ENCODE data around the gene RGS18. TPM values are rescaled to one million over a fixed set of nuclear protein-coding genes. Genes with fewer than 3 reads are reported as not detected.
A peak's percentile ranks its signal among the peaks of the same experiment; 100 is the strongest.

RGS18 gene
- total and polyA plus RNA-seq, 12 donors: 0.74 to 8.2 (median 1.7) TPM

DNA sequence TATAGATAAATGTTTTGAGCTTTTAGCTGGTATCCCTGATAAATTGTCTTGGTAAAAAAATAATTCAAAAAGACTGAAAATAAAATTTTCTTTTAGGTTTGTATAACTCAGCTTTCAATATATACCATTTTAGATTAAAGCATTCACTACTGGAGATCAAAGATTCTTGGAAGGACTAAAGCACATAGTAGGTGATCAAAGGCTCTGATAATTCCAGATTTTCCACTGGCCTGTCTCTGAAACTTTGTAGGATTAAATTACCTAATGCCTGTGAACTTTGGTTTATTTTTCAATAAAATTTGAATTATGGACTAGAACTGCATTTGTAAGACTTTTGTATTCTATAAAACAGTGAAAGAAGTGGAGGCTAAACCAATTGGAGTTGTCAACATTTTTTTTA is 1.2 kb upstream of the RGS18 start:
- Histone ChIP-seq H3K4me1 (replicated peaks in 1 of 2) (no peaks in the 10 kb centered on the region), H3K27me3 (no peaks in the 10 kb centered on the region), H3K27ac (no peak overlapping the region), H3K4me3 (no peak overlapping the region), H3K36me3 (replicated peaks in 1 of 2) (no peaks in the 10 kb centered on the region), H3K9me3 (replicated peaks in 1 of 3) (no peaks in the 10 kb centered on the region)
- TF ChIP-seq POLR2A (IDR thresholded peaks at IDR 0.05): no peak
- TF ChIP-seq, protein P1, sequence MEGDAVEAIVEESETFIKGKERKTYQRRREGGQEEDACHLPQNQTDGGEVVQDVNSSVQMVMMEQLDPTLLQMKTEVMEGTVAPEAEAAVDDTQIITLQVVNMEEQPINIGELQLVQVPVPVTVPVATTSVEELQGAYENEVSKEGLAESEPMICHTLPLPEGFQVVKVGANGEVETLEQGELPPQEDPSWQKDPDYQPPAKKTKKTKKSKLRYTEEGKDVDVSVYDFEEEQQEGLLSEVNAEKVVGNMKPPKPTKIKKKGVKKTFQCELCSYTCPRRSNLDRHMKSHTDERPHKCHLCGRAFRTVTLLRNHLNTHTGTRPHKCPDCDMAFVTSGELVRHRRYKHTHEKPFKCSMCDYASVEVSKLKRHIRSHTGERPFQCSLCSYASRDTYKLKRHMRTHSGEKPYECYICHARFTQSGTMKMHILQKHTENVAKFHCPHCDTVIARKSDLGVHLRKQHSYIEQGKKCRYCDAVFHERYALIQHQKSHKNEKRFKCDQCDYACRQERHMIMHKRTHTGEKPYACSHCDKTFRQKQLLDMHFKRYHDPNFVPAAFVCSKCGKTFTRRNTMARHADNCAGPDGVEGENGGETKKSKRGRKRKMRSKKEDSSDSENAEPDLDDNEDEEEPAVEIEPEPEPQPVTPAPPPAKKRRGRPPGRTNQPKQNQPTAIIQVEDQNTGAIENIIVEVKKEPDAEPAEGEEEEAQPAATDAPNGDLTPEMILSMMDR (IDR thresholded peaks at IDR 0.05): no peak
- intact Hi-C loops (cut with DNase I): no loop called here
- no peak for DNase-seq

DNA sequence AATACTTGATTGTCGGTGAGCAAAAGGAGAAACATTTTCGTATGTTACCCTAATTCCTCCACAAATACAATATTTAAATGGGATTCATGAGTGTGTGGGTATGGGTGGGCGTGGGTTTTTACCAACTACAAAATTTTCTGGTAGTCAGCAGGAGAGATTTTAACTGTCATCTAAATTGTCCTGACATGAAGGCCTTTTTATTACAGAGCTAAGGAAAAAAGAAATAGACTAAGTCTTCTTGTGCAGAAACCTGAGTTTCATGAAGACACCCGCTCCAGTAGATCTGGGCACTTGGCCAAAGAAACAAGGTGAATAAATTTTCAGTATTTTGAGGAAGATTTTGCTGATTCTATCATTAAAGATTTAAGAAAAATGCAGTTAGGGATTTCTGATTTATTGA is 752 bp downstream of the RGS18 start:
- WGBS, 4 donors: 43 to 67% (median 50%) methylated on average over 4 of the region's 4 CpGs
- DNase-seq: no peak
- Histone ChIP-seq H3K4me3 (peak overlapping the region in 1 of 4 donors; percentile 23), H3K27ac (peak overlapping the region in 2 of 5 donors; percentile 14 to 19), H3K9me3 (replicated peaks in 1 of 3) (no peaks in the 10 kb centered on the region), H3K27me3 (no peaks in the 10 kb centered on the region), H3K4me1 (replicated peaks in 1 of 2) (no peaks in the 10 kb centered on the region), H3K36me3 (replicated peaks in 1 of 2) (no peaks in the 10 kb centered on the region)
- TF ChIP-seq POLR2A (IDR thresholded peaks at IDR 0.05): no peak
- TF ChIP-seq, protein P1 (IDR thresholded peaks at IDR 0.05): no peak
- intact Hi-C loops (cut with DNase I): no loop called here

DNA sequence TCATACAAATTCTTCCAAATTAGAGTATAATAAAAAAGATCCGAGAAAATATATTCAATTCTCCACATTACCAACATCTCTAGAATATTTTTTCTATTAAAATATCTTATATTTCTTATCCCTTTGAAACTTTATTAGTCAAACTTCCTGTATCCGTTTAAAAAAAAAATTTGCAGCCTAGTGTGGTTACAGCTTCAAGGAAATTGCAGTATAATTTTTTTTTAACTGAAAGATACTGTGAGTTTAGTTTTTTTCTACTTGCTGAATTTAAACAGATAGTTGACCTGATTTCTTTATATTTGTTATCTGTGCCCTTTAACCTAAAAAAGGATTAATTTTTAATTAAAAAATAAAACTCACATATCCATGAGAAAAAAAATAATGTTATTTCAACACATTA is 1.5 kb downstream of the RGS18 start:
- no peak overlapping the region for H3K27ac ChIP-seq
- intact Hi-C loops (cut with DNase I): no loop called here
- H3K36me3 ChIP-seq (replicated peaks in 1 of 2): no peaks in the 10 kb centered on the region
- H3K27me3 ChIP-seq: no peaks in the 10 kb centered on the region
- peak overlapping the region in 1 of 4 donors; percentile 23 for H3K4me3 ChIP-seq
- WGBS, 4 donors: 52 to 62% (median 56%) methylated on average over 2 of the region's 2 CpGs
- DNase-seq: no peak
- H3K4me1 ChIP-seq (replicated peaks in 1 of 2): no peaks in the 10 kb centered on the region
- TF ChIP-seq, protein P1 (IDR thresholded peaks at IDR 0.05): no peak
- no peak for TF ChIP-seq POLR2A (IDR thresholded peaks at IDR 0.05)
- H3K9me3 ChIP-seq (replicated peaks in 1 of 3): no peaks in the 10 kb centered on the region

DNA sequence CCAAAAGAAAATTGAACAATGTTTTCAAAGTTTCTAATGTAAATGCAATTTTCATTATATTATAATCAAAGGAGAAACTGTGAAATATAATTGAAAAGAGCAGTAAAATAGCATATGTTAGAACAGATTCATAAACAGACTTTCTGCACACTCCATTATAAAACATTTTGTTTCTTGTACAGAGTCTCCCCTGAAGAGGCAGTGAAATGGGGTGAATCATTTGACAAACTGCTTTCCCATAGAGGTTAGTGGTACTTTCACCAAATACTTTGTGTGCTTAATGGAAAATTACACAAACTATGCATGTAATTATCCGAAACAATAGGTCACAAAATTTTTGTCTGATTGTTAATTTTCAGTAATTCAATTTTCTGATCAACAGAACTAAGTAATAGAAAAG is 1.9 kb downstream of the RGS18 start:
- 50 to 72% (median 54%) methylated on average over 1 of the region's 1 CpG for WGBS, 4 donors
- intact Hi-C loops (cut with DNase I): no loop called here

More for the DNA sequence above, 1.9 kb downstream of the RGS18 start:
- H3K27ac ChIP-seq: no peak overlapping the region
- H3K9me3 ChIP-seq (replicated peaks in 1 of 3): no peaks in the 10 kb centered on the region
- H3K4me1 ChIP-seq (replicated peaks in 1 of 2): no peaks in the 10 kb centered on the region
- DNase-seq: no peak
- no peaks in the 10 kb centered on the region for H3K36me3 ChIP-seq (replicated peaks in 1 of 2)
- H3K27me3 ChIP-seq: no peaks in the 10 kb centered on the region
- TF ChIP-seq, protein P1 (IDR thresholded peaks at IDR 0.05): no peak
- TF ChIP-seq POLR2A (IDR thresholded peaks at IDR 0.05): no peak
- peak overlapping the region in 1 of 4 donors; percentile 23 for H3K4me3 ChIP-seq

Data from adrenal gland (tissue), 12 donors.